Upper lobe of left lung (tissue), 4 donors: Measurements from ENCODE around the gene PSME3IP1.

ENCODE experiments used
- CTCF ChIP-seq, 6 experiments: fragments of 450-650 bp in 4 of 6; fragments of 200-600 bp in 2 of 6; sonication (generic) in 2 of 6; IDR thresholded peaks; one replicate each; pipeline ENCODE4 v1.5.1; 2016 to 2019; ENCODE audit warnings: antibody characterized with exemption in 6 of 6
- EP300 ChIP-seq, 4 donors: sonication (generic); formaldehyde crosslinking; IDR thresholded peaks; one replicate each; pipeline ENCODE4 v1.5.1; 2017; ENCODE audit warnings: antibody characterized with exemption in 4 of 4, control low read depth in 2 of 4
- POLR2A ChIP-seq, 4 donors: fragments of 450-650 bp; IDR thresholded peaks; one replicate each; pipeline ENCODE4 v1.5.1; 2016 to 2017; ENCODE audit warnings: antibody characterized with exemption in 4 of 4, mild to moderate bottlenecking in 2 of 4
- POLR2AphosphoS5 ChIP-seq, 2 donors: sonication (generic); formaldehyde crosslinking; IDR thresholded peaks; one replicate each; pipeline ENCODE4 v1.5.1; 2017; ENCODE audit warnings: antibody characterized with exemption in 2 of 2

DNA sequence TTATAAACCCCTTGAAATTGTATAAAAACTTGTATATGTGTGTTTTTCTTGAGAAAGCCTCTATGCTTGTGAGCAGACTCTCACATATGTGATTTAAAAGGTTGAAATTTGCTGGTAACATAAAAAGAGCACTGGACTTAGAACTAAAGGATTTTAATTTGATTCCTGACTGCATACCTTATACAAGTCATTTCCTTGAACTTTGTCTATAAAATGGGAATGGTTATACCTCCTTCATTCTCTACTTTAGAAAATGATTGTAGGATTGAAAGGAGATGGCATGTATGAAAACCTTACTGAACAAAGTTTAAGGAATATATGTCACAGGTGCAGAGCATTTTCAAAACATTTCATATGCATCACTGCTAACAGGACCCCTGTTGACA is 48.9 kb upstream of the PSME3IP1 start:
- TF ChIP-seq CTCF (IDR thresholded peaks at IDR 0.05) = no peak
- no peak for TF ChIP-seq POLR2AphosphoS5 (IDR thresholded peaks at IDR 0.05)
- no peak for TF ChIP-seq POLR2A (IDR thresholded peaks at IDR 0.05)
- no peak for TF ChIP-seq EP300 (IDR thresholded peaks at IDR 0.05)
